Bone marrow (tissue), 2 donors: ENCODE data around the gene TRIM7.

Source experiments
- DNase-seq, 2 donors: peaks; one replicate each; lab custom pipeline; 2025; lab: John Stamatoyannopoulos, UW

TRIM7 gene

GRCh38 chr5:181204826-181205760 is at the start of gene TRIM7:
Gene TRIM7 (minus strand): TSS chr5:181205196. CDS start chr5:181205110, 86 bp downstream.
- DNase-seq, result no peak

DNA sequence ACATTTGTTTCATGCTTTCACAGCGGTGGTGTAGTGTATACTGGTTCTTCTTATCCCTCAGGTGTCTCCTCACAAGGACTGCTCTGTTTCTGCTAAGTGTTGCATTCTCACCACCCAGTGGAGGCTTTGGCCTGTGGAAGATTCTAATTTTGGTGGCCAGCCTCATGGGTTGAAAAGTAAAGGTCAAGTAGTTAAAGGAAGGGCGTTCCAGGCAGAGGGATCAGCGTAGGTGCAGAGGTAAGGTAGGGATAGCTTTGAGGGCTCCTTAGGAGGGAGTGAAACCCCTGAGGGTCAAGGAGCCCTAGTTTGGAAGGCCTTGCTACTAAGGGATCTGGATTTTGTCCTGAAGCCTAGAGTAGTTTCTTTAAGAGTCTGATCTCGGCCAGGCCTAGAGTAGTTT is 43.3 kb upstream of the TRIM7 start:
- DNase-seq, result no peak

- no peak for DNase-seq
These were observed 41.5 kb upstream of the TRIM7 start for GRCh38 chr5:181246276-181247049.

- no peak for DNase-seq
These were observed 40.7 kb upstream of the TRIM7 start for GRCh38 chr5:181245427-181246275.

- DNase-seq, result no peak
These were observed 38.8 kb upstream of the TRIM7 start, which contains the start of gene RACK1 for GRCh38 chr5:181243564-181244343. Gene RACK1 (minus strand): TSS chr5:181243906. CDS start chr5:181243800, 106 bp downstream.

GRCh38 chr5:181243018-181243563 is 38.1 kb upstream of the TRIM7 start:
- DNase-seq, result no peak

GRCh38 chr5:181242031-181242451 is 37.0 kb upstream of the TRIM7 start:
- DNase-seq, result no peak

GRCh38 chr5:181241393-181241975 is 36.5 kb upstream of the TRIM7 start:
- DNase-seq, result no peak

GRCh38 chr5:181239062-181239663 is 34.2 kb upstream of the TRIM7 start:
- no peak for DNase-seq

- no peak for DNase-seq
These were observed 32.9 kb upstream of the TRIM7 start for GRCh38 chr5:181237729-181238385.

DNA sequence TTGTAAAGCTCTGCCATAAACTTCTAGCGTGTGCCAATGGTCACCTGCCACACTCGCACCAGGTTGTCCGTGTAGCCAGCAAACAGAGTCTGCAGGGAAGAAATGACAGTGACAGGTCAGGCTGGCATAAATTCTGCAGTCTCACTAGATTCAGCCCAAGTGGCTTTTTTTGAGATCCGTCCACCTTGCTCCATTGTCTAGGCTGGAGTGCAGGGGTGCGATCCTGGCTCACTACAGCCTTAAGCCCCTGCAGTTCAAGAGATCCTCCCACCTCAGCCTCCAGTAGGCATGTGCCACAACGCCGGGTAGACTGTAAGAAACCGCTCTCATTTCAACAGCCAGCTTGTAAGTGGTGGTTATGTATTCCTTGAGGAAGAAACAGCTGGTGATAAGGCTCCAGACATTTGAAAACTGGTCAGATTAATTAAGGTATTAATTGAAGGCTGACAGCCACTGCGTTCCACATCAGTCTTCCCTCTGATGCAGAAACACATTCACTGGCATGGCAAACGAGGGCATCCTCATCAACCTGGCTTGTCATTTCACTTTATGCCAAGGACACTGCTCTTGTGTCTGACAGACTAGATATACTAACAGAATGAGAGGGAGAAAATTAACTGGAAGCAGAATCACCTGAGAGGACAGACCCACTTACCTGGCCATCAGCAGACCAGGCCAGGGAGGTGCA is 32.1 kb upstream of the TRIM7 start:
- no peak for DNase-seq

GRCh38 chr5:181236471-181236870 is 31.5 kb upstream of the TRIM7 start:
- no peak for DNase-seq

DNA sequence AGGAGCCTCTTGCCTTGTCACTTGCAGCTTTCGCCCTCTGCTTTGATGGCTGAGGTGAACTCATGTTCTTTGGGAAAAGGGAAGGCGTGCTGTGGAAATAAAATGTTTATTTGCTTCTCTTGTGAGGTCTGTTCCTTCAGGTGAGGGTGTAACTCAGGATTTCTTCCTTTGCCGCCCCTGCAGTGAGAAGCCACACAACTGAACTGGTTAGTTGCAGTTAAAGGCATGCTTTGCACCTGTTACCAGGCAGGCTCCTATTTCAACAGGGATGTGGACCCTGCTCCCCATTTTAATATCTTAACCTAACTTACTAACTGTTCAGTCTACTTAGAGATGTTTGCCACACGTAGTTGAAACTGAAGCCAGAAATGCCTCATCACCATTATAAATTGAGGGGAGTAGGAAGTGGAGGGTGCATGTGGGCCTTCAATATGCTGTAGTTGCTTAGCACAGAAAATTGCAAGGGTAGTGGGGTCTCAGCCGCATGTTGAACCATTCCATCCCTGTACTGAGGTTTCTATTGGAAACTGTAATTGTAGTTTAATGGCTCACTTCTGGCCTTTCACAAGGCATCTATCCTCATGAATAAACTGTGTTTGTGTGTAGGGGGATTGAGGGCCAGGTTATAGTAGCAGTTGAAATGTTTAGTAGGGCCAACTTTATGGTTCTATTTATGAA is 30.8 kb upstream of the TRIM7 start:
- no peak for DNase-seq

DNA sequence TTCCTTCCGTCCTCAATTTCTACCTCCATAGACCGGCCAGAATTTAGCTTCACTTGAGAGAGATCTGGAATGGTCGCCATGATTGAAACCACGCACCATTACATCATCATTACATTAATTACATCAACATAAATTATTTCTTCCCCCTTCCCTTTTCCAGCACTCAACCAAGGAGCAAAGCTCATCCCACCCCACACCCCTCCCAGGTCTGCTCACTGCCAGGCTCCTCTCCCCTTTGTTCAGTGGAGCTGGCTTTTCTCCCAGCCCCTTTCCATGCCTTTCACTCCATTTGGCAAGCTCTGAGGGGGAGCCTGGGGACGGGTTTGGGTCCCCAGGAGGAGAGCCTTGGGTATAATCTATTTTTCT is 30.3 kb upstream of the TRIM7 start:
- no peak for DNase-seq

- no peak for DNase-seq
These were observed 29.7 kb upstream of the TRIM7 start for GRCh38 chr5:181234455-181235306.

DNA sequence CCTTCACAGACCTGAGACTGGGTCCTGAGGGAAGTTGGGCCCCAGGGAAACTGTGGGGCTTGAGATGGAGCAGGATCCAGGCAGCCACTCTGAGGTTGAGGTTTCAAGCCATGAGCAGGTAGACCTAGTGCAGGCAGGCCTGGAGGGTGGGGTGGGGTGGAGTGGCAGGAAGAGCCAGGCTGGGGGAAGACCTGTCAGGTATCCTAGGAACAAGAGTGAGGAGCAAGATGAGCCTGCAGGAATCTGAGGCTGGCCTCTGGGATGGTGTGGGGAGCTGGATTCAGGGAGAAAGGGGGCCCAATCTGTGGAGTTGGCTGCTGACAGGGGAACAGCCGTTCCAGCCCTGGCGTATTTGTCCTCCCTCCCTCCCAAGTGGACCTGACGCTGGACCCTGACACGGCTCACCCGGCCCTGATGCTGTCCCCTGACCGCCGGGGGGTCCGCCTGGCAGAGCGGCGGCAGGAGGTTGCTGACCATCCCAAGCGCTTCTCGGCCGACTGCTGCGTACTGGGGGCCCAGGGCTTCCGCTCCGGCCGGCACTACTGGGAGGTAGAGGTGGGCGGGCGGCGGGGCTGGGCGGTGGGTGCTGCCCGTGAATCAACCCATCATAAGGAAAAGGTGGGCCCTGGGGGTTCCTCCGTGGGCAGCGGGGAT is 28.9 kb upstream of the TRIM7 start:
- DNase-seq, result no peak
